SK-N-SH (cell line): Measurements from ENCODE around the gene RFX4. TPM values are rescaled to one million over a fixed set of nuclear protein-coding genes. Genes with fewer than 3 reads are reported as not detected.

Experiments used
- CTCF ChIA-PET: fragments of 300-600, 350-600 bp; formaldehyde crosslinking; extraction: SDS; loops from one replicate; lab custom pipeline; 2021; lab: Yijun Ruan, JAX
- POLR2A ChIA-PET: fragments of 350-600 bp; sonication (Branson Sonifier 250); formaldehyde crosslinking; extraction: SDS; loops from one replicate; lab custom pipeline; 2020; ENCODE audit warnings: antibody characterized with exemption, inconsistent platforms; lab: Yijun Ruan, JAX
- DNase-seq: peaks from one replicate; pipeline ENCODE4 v3.0.0; 2012
- H2AFZ ChIP-seq: fragments of 200-600 bp; sonication (generic); 2 replicates; pipeline ENCODE4 v1.8.1; 2016; ENCODE audit warnings: antibody characterized with exemption, mild to moderate bottlenecking, low read depth
- H3F3A ChIP-seq: fragments of 200-600 bp; sonication (generic); replicated peaks from 2 replicates; pipeline ENCODE3; 2016; ENCODE audit warnings: antibody characterized with exemption, mild to moderate bottlenecking; ENCODE audit not compliant: insufficient read depth
- H3K27ac ChIP-seq, 2 experiments: fragments of 200-500 bp in 1 of 2; fragments of 200-600 bp in 1 of 2; sonication (Bioruptor generic) in 1 of 2; sonication (generic), shearing (Covaris generic) in 1 of 2; 2 replicates each; pipeline versions ENCODE4 v1.5.1 to v1.6.1; 2014 to 2016; ENCODE audit warnings: low read depth in 2 of 2, inconsistent platforms in 1 of 2, low read length in 1 of 2, mild to moderate bottlenecking in 1 of 2, mixed read lengths in 1 of 2
- H3K27me3 ChIP-seq: fragments of 200-600 bp; sonication (generic), shearing (Covaris generic); 2 replicates; pipeline ENCODE4 v1.6.1; 2016; ENCODE audit warnings: mixed run types; ENCODE audit not compliant: insufficient read depth
- H3K36me3 ChIP-seq, 2 experiments: fragments of 200-500 bp in 1 of 2; fragments of 200-600 bp in 1 of 2; sonication (Bioruptor generic) in 1 of 2; sonication (generic) in 1 of 2; replicated peaks in 1 of 2; 2 replicates each; pipeline versions ENCODE3 to v1.5.1; 2014 to 2016; ENCODE audit warnings: low read length in 1 of 2, mild to moderate bottlenecking in 1 of 2; ENCODE audit not compliant: insufficient read depth in 2 of 2, control insufficient read depth in 1 of 2
- H3K4me1 ChIP-seq, 2 experiments: fragments of 200-500 bp in 1 of 2; fragments of 200-600 bp in 1 of 2; sonication (Bioruptor generic) in 1 of 2; sonication (generic), shearing (Covaris generic) in 1 of 2; 2 replicates each; pipeline versions ENCODE4 v1.5.1 to v1.6.1; 2014 to 2016; ENCODE audit warnings: low read depth in 1 of 2, low read length in 1 of 2, mixed run types in 1 of 2; ENCODE audit not compliant: insufficient read depth in 2 of 2, control insufficient read depth in 1 of 2
- H3K4me2 ChIP-seq: fragments of 200-600 bp; sonication (generic), shearing (Covaris generic); 2 replicates; pipeline ENCODE4 v1.6.1; 2017; ENCODE audit warnings: mixed run types
- H3K4me3 ChIP-seq, 2 experiments: fragments of 200-500 bp in 1 of 2; fragments of 200-600 bp in 1 of 2; sonication (Bioruptor generic) in 1 of 2; sonication (generic), shearing (Covaris generic) in 1 of 2; 2 replicates each; pipeline versions ENCODE4 v1.5.1 to v1.8.1; 2014 to 2016; ENCODE audit warnings: low read depth in 2 of 2, inconsistent platforms in 1 of 2, low read length in 1 of 2, mild to moderate bottlenecking in 1 of 2, mixed read lengths in 1 of 2, moderate library complexity in 1 of 2
- H3K79me2 ChIP-seq: fragments of 200-600 bp; sonication (generic); 2 replicates; pipeline ENCODE4 v1.8.1; 2017; ENCODE audit warnings: mild to moderate bottlenecking; ENCODE audit not compliant: insufficient read depth
- H3K9ac ChIP-seq: fragments of 200-600 bp; sonication (generic); 2 replicates; pipeline ENCODE4 v1.6.1; 2017; ENCODE audit warnings: mixed run types
- H3K9me2 ChIP-seq: fragments of 200-600 bp; sonication (generic); 2 replicates; pipeline ENCODE4 v1.6.1; 2017; ENCODE audit warnings: mixed run types
- H3K9me3 ChIP-seq: fragments of 200-600 bp; sonication (generic); 2 replicates; pipeline ENCODE4 v1.6.1; 2017; ENCODE audit warnings: mixed run types, mild to moderate bottlenecking, moderate library complexity
- H4K20me1 ChIP-seq: fragments of 200-600 bp; sonication (generic); 2 replicates; pipeline ENCODE4 v1.6.1; 2017; ENCODE audit warnings: mild to moderate bottlenecking, mixed run types; ENCODE audit not compliant: insufficient read depth
- EP300 ChIP-seq, 2 experiments: IDR thresholded peaks; 2 replicates each; pipeline versions ENCODE4 v1.4.0 to v1.6.1; 2012; ENCODE audit warnings: borderline replicate concordance in 1 of 2, low read depth in 1 of 2, low read length in 1 of 2
- EZH2phosphoT487 ChIP-seq: fragments of 200-600 bp; sonication (generic); IDR thresholded peaks from 2 replicates; pipeline ENCODE4 v1.6.1; 2017; ENCODE audit warnings: low read depth, mixed run types, mild to moderate bottlenecking, antibody characterized with exemption, moderate library complexity, borderline replicate concordance
- FOXJ3 ChIP-seq: sonication (generic); formaldehyde crosslinking; IDR thresholded peaks from 2 replicates; pipeline ENCODE4 v1.5.1; 2020; ENCODE audit warnings: mild to moderate bottlenecking, missing genetic modification reagents
- GABPA ChIP-seq: IDR thresholded peaks from 2 replicates; pipeline ENCODE4 v1.4.0; 2012; ENCODE audit warnings: low read depth, mild to moderate bottlenecking
- GATA2 ChIP-seq: sonication (generic); formaldehyde crosslinking; IDR thresholded peaks from 2 replicates; pipeline ENCODE4 v1.5.0; 2020; ENCODE audit warnings: mild to moderate bottlenecking, missing genetic modification reagents
- JUND ChIP-seq: IDR thresholded peaks from 2 replicates; pipeline ENCODE4 v1.4.0; 2012
- MAX ChIP-seq: IDR thresholded peaks from 2 replicates; pipeline ENCODE4 v1.4.0; 2012; ENCODE audit warnings: low read depth
- MEF2A ChIP-seq: IDR thresholded peaks from 2 replicates; pipeline ENCODE4 v1.4.0; 2012; ENCODE audit warnings: low read depth, borderline replicate concordance
- NFIC ChIP-seq: IDR thresholded peaks from 2 replicates; pipeline ENCODE4 v1.4.0; 2012; ENCODE audit warnings: borderline replicate concordance
- NRF1 ChIP-seq: IDR thresholded peaks from 2 replicates; pipeline ENCODE4 v1.6.1; 2012; ENCODE audit warnings: low read depth, mild to moderate bottlenecking, low read length
- POLR2AphosphoS5 ChIP-seq: IDR thresholded peaks from 2 replicates; pipeline ENCODE4 v1.6.1; 2012; ENCODE audit warnings: low read depth, low read length
- RCOR1 ChIP-seq: fragments of 150-350 bp; IDR thresholded peaks from 2 replicates; pipeline ENCODE4 v1.6.1; 2017; ENCODE audit warnings: antibody characterized with exemption, low read length
- RFX5 ChIP-seq: IDR thresholded peaks from 2 replicates; pipeline ENCODE4 v1.6.1; 2012; ENCODE audit warnings: mild to moderate bottlenecking, improper control_type of control experiment, low read length
- RXRA ChIP-seq: IDR thresholded peaks from 2 replicates; pipeline ENCODE4 v1.4.0; 2012; ENCODE audit warnings: low read depth, mild to moderate bottlenecking, borderline replicate concordance
- SMC3 ChIP-seq: IDR thresholded peaks from 2 replicates; pipeline ENCODE4 v1.6.1; 2012; ENCODE audit warnings: low read depth, low read length, improper control_type of control experiment
- USF1 ChIP-seq: IDR thresholded peaks from 2 replicates; pipeline ENCODE4 v1.4.0; 2012; ENCODE audit warnings: low read depth, borderline replicate concordance
- USF2 ChIP-seq: fragments of 150-350 bp; IDR thresholded peaks from 2 replicates; pipeline ENCODE4 v1.6.1; 2017; ENCODE audit warnings: antibody characterized with exemption, low read length, low read depth, borderline replicate concordance
- WGBS: methylation state at CpG from one replicate; pipeline ENCODE4 v1.1.6; 2017; ENCODE audit warnings: low lambda C conversion rate; 5-methylcytosine and 5-hydroxymethylcytosine counted together
- polyA plus RNA-seq, 3 experiments: library from polyadenylated mRNA; depleted of rRNA; stranded (reverse); fragments of >200 nt; gene quantifications; 2 replicates each; pipeline ENCODE4 v1.2.3, GENCODE V29; 2012
- TF ChIP-seq, protein P1 (sequence below): IDR thresholded peaks from 2 replicates; pipeline ENCODE4 v1.6.1; 2012; ENCODE audit warnings: mild to moderate bottlenecking, low read depth, low read length, moderate library complexity

The RFX4 gene
- polyA plus RNA-seq, 1 of the 3 experiments (the other 2 are of a cell fraction): not detected

DNA sequence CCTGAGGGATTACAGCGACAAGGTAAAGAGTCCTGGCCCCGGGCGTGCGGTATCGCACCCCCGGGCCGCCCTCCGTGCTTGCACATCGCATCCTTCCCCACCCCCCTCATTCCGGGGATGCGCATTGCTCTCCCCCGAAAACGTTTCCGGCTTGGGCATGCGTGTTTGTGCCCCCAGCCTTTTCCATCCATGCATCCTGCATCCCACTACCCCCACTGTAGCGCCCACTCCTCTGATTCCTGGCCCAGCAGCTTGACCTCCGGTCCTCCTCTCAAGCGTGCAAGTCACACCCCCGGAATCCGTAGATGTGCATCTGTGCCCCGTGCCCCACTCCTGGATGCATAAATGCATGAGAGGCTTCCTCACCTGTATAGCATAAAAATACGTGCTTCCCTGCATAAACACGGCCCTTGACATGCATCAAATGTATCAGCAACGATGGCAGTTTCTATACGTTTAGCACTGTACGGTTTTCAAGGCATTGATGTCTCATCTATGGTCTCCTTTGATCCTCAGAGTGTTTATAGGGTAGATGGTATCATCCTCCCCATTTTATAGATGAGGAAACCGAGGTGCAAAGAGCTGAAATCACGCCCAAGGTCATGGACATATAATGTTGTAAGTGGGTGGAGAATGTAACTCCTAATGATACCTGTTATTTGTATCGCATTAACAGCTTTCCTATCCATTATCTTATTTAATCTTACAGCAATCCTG, 192.2 kb downstream of the RFX4 start:
- Histone ChIP-seq H3K27me3 (no peaks in the 10 kb centered on the region), H3K4me1 (peaks cover 4 to 16% of the 10 kb centered on the region in 2 experiments; a peak in 3 of 4 replicates), H3K9me3 (no peaks in the 10 kb centered on the region), H3K27ac (peak overlapping the region; percentile 82 to 99), H3K9ac (peak overlapping the region; percentile 90), H3K36me3 (peaks cover 0 to 3% of the 10 kb centered on the region in 2 experiments), H3F3A (peaks cover 6% of the 10 kb centered on the region), H3K4me3 (peak overlapping the region; percentile 86 to 93), H3K9me2 (no peaks in the 10 kb centered on the region), H2AFZ (peak overlapping the region; percentile 85; the same call in 1 of the 2 replicates), H3K4me2 (peak overlapping the region; percentile 94), H3K79me2 (peaks cover 49% of the 10 kb centered on the region), H4K20me1 (peaks cover 4% of the 10 kb centered on the region; the same call in 1 of the 2 replicates)
- WGBS: 7% methylated on average over 20 of the region's 29 CpGs
- ChIA-PET POLR2A (interaction anchor here (1.5 kb wide), 1 partner anchor 181 kb away, joined by 3 read pairs; the partner anchor contains the start of gene TMEM263), CTCF (interaction anchor here (1.1 kb wide), 1 partner anchor 67 kb away, joined by 3 read pairs; no protein-coding TSS in a partner anchor)
- TF ChIP-seq MEF2A (no peak), GATA2 (peak; percentile 50), NRF1 (peak; percentile 47), RXRA (no peak), FOXJ3 (CRISPR knock-in tag) (no peak), USF1 (no peak), GABPA (no peak), EP300 (IDR thresholded peaks at IDR 0.05; ENCODE audit: borderline replicate concordance in 1 of 2, low read depth in 1 of 2, low read length in 1 of 2) (no peak), MAX (no peak; the same call in 1 of the 2 replicates)
- peak; percentile 74 for DNase-seq

- WGBS: 98% methylated on average over 5 of the region's 5 CpGs
- DNase-seq: no peak
- Histone ChIP-seq H3K9ac (no peak overlapping the region), H3K27ac (no peak overlapping the region), H3K4me3 (no peak overlapping the region), H3F3A (peaks cover 10% of the 10 kb centered on the region), H3K36me3 (peaks cover 0 to 3% of the 10 kb centered on the region in 2 experiments), H3K27me3 (no peaks in the 10 kb centered on the region), H3K4me2 (no peak overlapping the region), H3K4me1 (peaks cover 4 to 19% of the 10 kb centered on the region in 2 experiments; a peak in 3 of 4 replicates), H3K9me3 (no peaks in the 10 kb centered on the region), H3K9me2 (no peaks in the 10 kb centered on the region), H2AFZ (no peak overlapping the region), H3K79me2 (peaks cover 68% of the 10 kb centered on the region), H4K20me1 (peaks cover 10% of the 10 kb centered on the region; the same call in 1 of the 2 replicates)
- TF ChIP-seq NFIC: no peak
- TF ChIP-seq, protein P1, sequence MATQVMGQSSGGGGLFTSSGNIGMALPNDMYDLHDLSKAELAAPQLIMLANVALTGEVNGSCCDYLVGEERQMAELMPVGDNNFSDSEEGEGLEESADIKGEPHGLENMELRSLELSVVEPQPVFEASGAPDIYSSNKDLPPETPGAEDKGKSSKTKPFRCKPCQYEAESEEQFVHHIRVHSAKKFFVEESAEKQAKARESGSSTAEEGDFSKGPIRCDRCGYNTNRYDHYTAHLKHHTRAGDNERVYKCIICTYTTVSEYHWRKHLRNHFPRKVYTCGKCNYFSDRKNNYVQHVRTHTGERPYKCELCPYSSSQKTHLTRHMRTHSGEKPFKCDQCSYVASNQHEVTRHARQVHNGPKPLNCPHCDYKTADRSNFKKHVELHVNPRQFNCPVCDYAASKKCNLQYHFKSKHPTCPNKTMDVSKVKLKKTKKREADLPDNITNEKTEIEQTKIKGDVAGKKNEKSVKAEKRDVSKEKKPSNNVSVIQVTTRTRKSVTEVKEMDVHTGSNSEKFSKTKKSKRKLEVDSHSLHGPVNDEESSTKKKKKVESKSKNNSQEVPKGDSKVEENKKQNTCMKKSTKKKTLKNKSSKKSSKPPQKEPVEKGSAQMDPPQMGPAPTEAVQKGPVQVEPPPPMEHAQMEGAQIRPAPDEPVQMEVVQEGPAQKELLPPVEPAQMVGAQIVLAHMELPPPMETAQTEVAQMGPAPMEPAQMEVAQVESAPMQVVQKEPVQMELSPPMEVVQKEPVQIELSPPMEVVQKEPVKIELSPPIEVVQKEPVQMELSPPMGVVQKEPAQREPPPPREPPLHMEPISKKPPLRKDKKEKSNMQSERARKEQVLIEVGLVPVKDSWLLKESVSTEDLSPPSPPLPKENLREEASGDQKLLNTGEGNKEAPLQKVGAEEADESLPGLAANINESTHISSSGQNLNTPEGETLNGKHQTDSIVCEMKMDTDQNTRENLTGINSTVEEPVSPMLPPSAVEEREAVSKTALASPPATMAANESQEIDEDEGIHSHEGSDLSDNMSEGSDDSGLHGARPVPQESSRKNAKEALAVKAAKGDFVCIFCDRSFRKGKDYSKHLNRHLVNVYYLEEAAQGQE: no peak
- TF ChIP-seq USF1: no peak
- TF ChIP-seq RCOR1: no peak
- no peak for TF ChIP-seq RFX5
- TF ChIP-seq USF2: no peak
- TF ChIP-seq NRF1: no peak
- TF ChIP-seq EZH2phosphoT487: no peak
- TF ChIP-seq JUND: no peak
- TF ChIP-seq SMC3: no peak
- no peak for TF ChIP-seq POLR2AphosphoS5
- ChIA-PET CTCF (interaction anchor here (0.9 kb wide), 1 partner anchor 65 kb away, joined by 3 read pairs; no protein-coding TSS in a partner anchor), POLR2A (no interaction called here)
Measured at GRCh38 chr12:106776897-106777296, 194.1 kb downstream of the RFX4 start.
